ENCODE measurements around the gene VDAC2.

Gene VDAC2

DNA sequence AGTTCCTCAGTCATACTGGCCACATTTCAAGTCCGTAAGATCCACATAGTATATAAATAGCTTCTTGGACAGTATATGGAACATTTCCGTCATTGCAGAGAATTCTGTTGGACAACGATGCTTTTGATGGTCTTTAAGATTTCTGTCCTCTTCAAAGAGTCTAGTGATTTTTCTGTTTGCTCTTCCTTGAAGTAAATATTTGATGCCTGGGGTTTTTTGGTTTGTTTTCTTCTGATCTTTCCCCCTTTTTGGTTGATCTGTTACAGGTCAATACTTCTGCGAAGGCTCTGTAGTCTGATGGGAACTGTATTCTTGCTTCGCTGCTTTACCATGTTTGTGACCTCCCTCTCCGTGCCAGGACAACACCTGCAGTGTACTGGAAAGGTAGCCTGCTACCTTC is 42.3 kb upstream of the VDAC2 start:
- H3K4me3 ChIP-seq (ENCODE audit: low read length), result no peak overlapping the region
- no peaks in the 10 kb centered on the region for H3K27me3 ChIP-seq (ENCODE audit: low read depth, low read length)
- no peak overlapping the region for H3K27ac ChIP-seq (ENCODE audit: low read length)
- H3K4me2 ChIP-seq (ENCODE audit: low read length), result no peak overlapping the region
- TF ChIP-seq, protein P1, sequence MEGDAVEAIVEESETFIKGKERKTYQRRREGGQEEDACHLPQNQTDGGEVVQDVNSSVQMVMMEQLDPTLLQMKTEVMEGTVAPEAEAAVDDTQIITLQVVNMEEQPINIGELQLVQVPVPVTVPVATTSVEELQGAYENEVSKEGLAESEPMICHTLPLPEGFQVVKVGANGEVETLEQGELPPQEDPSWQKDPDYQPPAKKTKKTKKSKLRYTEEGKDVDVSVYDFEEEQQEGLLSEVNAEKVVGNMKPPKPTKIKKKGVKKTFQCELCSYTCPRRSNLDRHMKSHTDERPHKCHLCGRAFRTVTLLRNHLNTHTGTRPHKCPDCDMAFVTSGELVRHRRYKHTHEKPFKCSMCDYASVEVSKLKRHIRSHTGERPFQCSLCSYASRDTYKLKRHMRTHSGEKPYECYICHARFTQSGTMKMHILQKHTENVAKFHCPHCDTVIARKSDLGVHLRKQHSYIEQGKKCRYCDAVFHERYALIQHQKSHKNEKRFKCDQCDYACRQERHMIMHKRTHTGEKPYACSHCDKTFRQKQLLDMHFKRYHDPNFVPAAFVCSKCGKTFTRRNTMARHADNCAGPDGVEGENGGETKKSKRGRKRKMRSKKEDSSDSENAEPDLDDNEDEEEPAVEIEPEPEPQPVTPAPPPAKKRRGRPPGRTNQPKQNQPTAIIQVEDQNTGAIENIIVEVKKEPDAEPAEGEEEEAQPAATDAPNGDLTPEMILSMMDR (IDR thresholded peaks at IDR 0.05; ENCODE audit: low read depth, low read length), result no peak
- TF ChIP-seq EZH2phosphoT487 (IDR thresholded peaks at IDR 0.05; ENCODE audit: low read depth), result no peak
- H3K9ac ChIP-seq (ENCODE audit: low read length), result no peak overlapping the region
- H2AFZ ChIP-seq (ENCODE audit: low read depth, low read length), result no peak overlapping the region
- H3K79me2 ChIP-seq (ENCODE audit: low read length), result no peaks in the 10 kb centered on the region
- H4K20me1 ChIP-seq (ENCODE audit: insufficient read depth, low read length), result 0 out of 2 replicates have a peak, but pooled peaks cover 3% of the 10 kb centered on the region
- no peaks in the 10 kb centered on the region for H3K9me3 ChIP-seq (ENCODE audit: insufficient read depth, low read length)
- no peaks in the 10 kb centered on the region for H3K36me3 ChIP-seq (replicated peaks; ENCODE audit: low read depth, low read length)
- H3K4me1 ChIP-seq (ENCODE audit: low read length), result no peaks in the 10 kb centered on the region

DNA sequence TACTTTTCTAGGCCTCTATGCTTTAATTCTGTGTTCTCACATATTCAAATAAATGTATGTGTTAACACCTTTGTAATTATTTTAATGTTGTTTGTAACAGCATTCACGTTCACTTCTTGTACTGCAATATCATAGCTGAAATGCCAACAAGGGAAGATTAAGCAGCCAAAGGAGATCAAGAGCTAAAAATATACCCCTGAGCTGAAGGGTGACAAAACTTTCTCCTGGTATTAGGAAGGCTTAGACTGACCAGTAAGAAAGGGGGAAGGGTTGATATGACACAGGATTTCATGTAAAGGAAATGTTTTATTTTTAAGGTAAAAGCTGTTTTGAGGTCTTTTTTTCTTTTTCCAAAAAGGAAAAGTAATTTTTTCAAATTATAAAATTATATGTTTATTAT is 40.4 kb upstream of the VDAC2 start:
- no peaks in the 10 kb centered on the region for H4K20me1 ChIP-seq (ENCODE audit: insufficient read depth, low read length)
- no peak overlapping the region for H3K9ac ChIP-seq (ENCODE audit: low read length)
- no peak for TF ChIP-seq EZH2phosphoT487 (IDR thresholded peaks at IDR 0.05; ENCODE audit: low read depth)
- TF ChIP-seq, protein P1 (IDR thresholded peaks at IDR 0.05; ENCODE audit: low read depth, low read length), result no peak
- H3K27ac ChIP-seq (ENCODE audit: low read length), result no peak overlapping the region
- no peaks in the 10 kb centered on the region for H3K4me1 ChIP-seq (ENCODE audit: low read length)
- H3K79me2 ChIP-seq (ENCODE audit: low read length), result no peaks in the 10 kb centered on the region
- peaks cover 5% of the 10 kb centered on the region for H3K36me3 ChIP-seq (replicated peaks; ENCODE audit: low read depth, low read length)
- no peak overlapping the region for H3K4me2 ChIP-seq (ENCODE audit: low read length)
- no peaks in the 10 kb centered on the region for H3K9me3 ChIP-seq (ENCODE audit: insufficient read depth, low read length)
- no peaks in the 10 kb centered on the region for H3K27me3 ChIP-seq (ENCODE audit: low read depth, low read length)
- H3K4me3 ChIP-seq (ENCODE audit: low read length), result no peak overlapping the region
- H2AFZ ChIP-seq (ENCODE audit: low read depth, low read length), result no peak overlapping the region

DNA sequence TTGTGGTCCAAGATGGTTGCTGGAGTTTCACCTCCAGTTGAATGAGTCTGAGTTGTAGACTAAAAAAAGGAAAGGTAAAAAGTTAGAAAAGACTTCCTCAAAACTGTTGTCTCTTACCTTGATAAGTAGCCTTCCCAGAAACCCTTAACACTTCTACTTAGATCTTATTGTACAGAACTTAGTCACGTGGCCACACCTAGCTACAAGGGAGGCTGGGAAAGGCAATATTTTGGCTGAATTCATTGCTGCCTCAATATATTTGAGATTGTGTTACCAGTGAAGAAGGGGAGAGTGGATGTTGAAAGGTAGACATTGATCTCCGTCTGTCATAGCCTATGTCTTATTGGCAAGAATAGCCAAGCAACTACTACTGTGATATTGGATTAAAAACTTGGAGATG is 35.5 kb upstream of the VDAC2 start:
- no peak overlapping the region for H3K9ac ChIP-seq (ENCODE audit: low read length)
- no peak overlapping the region for H2AFZ ChIP-seq (ENCODE audit: low read depth, low read length)
- no peaks in the 10 kb centered on the region for H3K27me3 ChIP-seq (ENCODE audit: low read depth, low read length)
- no peak overlapping the region for H3K4me2 ChIP-seq (ENCODE audit: low read length)
- no peak overlapping the region for H3K4me3 ChIP-seq (ENCODE audit: low read length)
- H3K79me2 ChIP-seq (ENCODE audit: low read length), result no peaks in the 10 kb centered on the region
- H4K20me1 ChIP-seq (ENCODE audit: insufficient read depth, low read length), result no peaks in the 10 kb centered on the region
- H3K4me1 ChIP-seq (ENCODE audit: low read length), result no peaks in the 10 kb centered on the region
- TF ChIP-seq, protein P1 (IDR thresholded peaks at IDR 0.05; ENCODE audit: low read depth, low read length), result no peak
- no peak for TF ChIP-seq EZH2phosphoT487 (IDR thresholded peaks at IDR 0.05; ENCODE audit: low read depth)
- H3K36me3 ChIP-seq (replicated peaks; ENCODE audit: low read depth, low read length), result peaks cover 14% of the 10 kb centered on the region
- no peak overlapping the region for H3K27ac ChIP-seq (ENCODE audit: low read length)
- no peaks in the 10 kb centered on the region for H3K9me3 ChIP-seq (ENCODE audit: insufficient read depth, low read length)

DNA sequence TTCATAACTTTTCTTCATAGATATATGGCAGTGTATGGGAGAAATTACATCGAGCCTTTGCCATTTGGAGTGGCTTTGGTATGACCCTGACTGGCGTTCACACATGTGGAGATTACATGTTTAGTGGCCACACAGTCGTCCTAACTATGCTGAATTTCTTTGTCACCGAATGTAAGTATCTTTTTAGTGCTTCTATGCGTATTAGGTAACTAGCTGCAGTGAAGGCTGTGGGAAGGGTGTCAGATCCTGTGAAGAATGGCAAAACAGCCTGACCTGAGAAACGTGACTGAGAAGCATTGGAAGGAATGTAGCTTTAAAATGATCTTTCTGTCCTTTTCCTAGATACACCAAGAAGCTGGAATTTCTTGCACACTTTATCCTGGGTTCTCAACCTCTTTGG is 34.5 kb upstream of the VDAC2 start:
- Histone ChIP-seq H2AFZ (ENCODE audit: low read depth, low read length) (no peak overlapping the region), H3K4me1 (ENCODE audit: low read length) (no peaks in the 10 kb centered on the region), H3K27ac (ENCODE audit: low read length) (no peak overlapping the region), H3K4me2 (ENCODE audit: low read length) (no peak overlapping the region), H3K9ac (ENCODE audit: low read length) (no peak overlapping the region), H3K36me3 (replicated peaks; ENCODE audit: low read depth, low read length) (peaks cover 14% of the 10 kb centered on the region), H4K20me1 (ENCODE audit: insufficient read depth, low read length) (no peaks in the 10 kb centered on the region), H3K4me3 (ENCODE audit: low read length) (no peak overlapping the region), H3K79me2 (ENCODE audit: low read length) (no peaks in the 10 kb centered on the region), H3K27me3 (ENCODE audit: low read depth, low read length) (no peaks in the 10 kb centered on the region), H3K9me3 (ENCODE audit: insufficient read depth, low read length) (no peaks in the 10 kb centered on the region)
- no peak for TF ChIP-seq EZH2phosphoT487 (IDR thresholded peaks at IDR 0.05; ENCODE audit: low read depth)
- TF ChIP-seq, protein P1 (IDR thresholded peaks at IDR 0.05; ENCODE audit: low read depth, low read length), result no peak

Data from OCI-LY3 (cell line).